Naive thymus-derived CD4-positive, alpha-beta T cell (primary cell): ENCODE measurements around the gene CA5A. TPM values are rescaled to one million over a fixed set of nuclear protein-coding genes. Genes with fewer than 3 reads are reported as not detected.
"Not testable (repeated sequence)": the region's sequence is repeated elsewhere in the genome, so short reads cannot be mapped to it uniquely, and the experiment has no call there.

Source experiments
- ATAC-seq: fragments of 150-1000 bp; cut with Tn5 transposase; 2 replicates; pipeline ENCODE4 v1.10.0; 2021; ENCODE audit warnings: mild to moderate bottlenecking, moderate library complexity
- CTCF ChIA-PET: fragments of 350-600 bp; sonication (Branson Sonifier 250); formaldehyde crosslinking; loops from one replicate; lab custom pipeline; 2021; ENCODE audit warnings: antibody characterized with exemption; lab: Charles Lee
- POLR2A ChIA-PET: fragments of 350-600 bp; sonication (Branson Sonifier 250); formaldehyde crosslinking; loops from one replicate; lab custom pipeline; 2021; ENCODE audit warnings: antibody characterized with exemption, inconsistent platforms; lab: Charles Lee
- DNase-seq, 9 donors: peaks; one replicate each; pipeline versions ENCODE4 v3.0.0 to v3.0.0-alpha.2; 2020 to 2022; ENCODE audit warnings: mixed read lengths in 1 of 9
- H3K27ac ChIP-seq: one replicate; pipeline ENCODE4 v1.7.0; 2013; ENCODE audit warnings: mild to moderate bottlenecking, low read depth, low read length, moderate library complexity
- H3K27me3 ChIP-seq, 2 donors: one replicate each; pipeline ENCODE4 v1.7.0; 2013; ENCODE audit warnings: low read length in 2 of 2, mild to moderate bottlenecking in 2 of 2, moderate library complexity in 2 of 2; ENCODE audit not compliant: control insufficient read depth in 2 of 2, insufficient read depth in 2 of 2
- H3K36me3 ChIP-seq, 3 experiments: 1 replicate in 2 of 3; 2 replicates in 1 of 3; pipeline ENCODE4 v1.7.0; 2013; ENCODE audit warnings: low read length in 3 of 3, mild to moderate bottlenecking in 3 of 3, moderate library complexity in 1 of 3; ENCODE audit not compliant: insufficient read depth in 3 of 3, control insufficient read depth in 2 of 3
- H3K4me1 ChIP-seq, 2 donors: one replicate each; pipeline ENCODE4 v1.7.0; 2013; ENCODE audit warnings: low read length in 2 of 2, mild to moderate bottlenecking in 2 of 2, moderate library complexity in 1 of 2; ENCODE audit not compliant: control insufficient read depth in 2 of 2, insufficient read depth in 2 of 2
- H3K4me3 ChIP-seq: 2 replicates; pipeline ENCODE4 v1.7.0; 2013; ENCODE audit warnings: mild to moderate bottlenecking, low read length
- H3K9me3 ChIP-seq, 3 experiments: 1 replicate in 2 of 3; 2 replicates in 1 of 3; pipeline ENCODE4 v1.7.0; 2013; ENCODE audit warnings: low read length in 3 of 3; ENCODE audit not compliant: control insufficient read depth in 2 of 3
- H3K27ac Mint-ChIP-seq, 9 donors: one replicate each; pipeline ENCODE4 v1.8.0; 2020 to 2022; ENCODE audit warnings: mixed read lengths in 9 of 9, mild to moderate bottlenecking in 8 of 9, moderate library complexity in 5 of 9, inconsistent platforms in 2 of 9
- H3K27me3 Mint-ChIP-seq, 5 donors: one replicate each; pipeline ENCODE4 v1.8.0; 2021 to 2022; ENCODE audit warnings: mixed read lengths in 5 of 5, mild to moderate bottlenecking in 1 of 5
- H3K36me3 Mint-ChIP-seq, 5 donors: one replicate each; pipeline ENCODE4 v1.8.0; 2020 to 2022; ENCODE audit warnings: mixed read lengths in 5 of 5, mild to moderate bottlenecking in 3 of 5, inconsistent platforms in 1 of 5
- H3K4me1 Mint-ChIP-seq, 7 donors: one replicate each; pipeline ENCODE4 v1.8.0; 2020 to 2022; ENCODE audit warnings: mixed read lengths in 7 of 7, mild to moderate bottlenecking in 3 of 7, inconsistent platforms in 1 of 7
- H3K4me3 Mint-ChIP-seq, 10 donors: one replicate each; pipeline ENCODE4 v1.8.0; 2020 to 2022; ENCODE audit warnings: mild to moderate bottlenecking in 10 of 10, mixed read lengths in 10 of 10, moderate library complexity in 6 of 10, inconsistent platforms in 2 of 10
- H3K9me3 Mint-ChIP-seq, 11 donors: one replicate each; pipeline ENCODE4 v1.8.0; 2020 to 2022; ENCODE audit warnings: mixed read lengths in 11 of 11, mild to moderate bottlenecking in 4 of 11, inconsistent platforms in 1 of 11, moderate library complexity in 1 of 11
- intact Hi-C, 2 donors: fragments of 100-400 bp; cut with micrococcal nuclease; formaldehyde crosslinking; loops; one replicate each; pipeline ENCODE4 v1.15.1; 2023
- polyA plus RNA-seq, 2 donors: library from polyadenylated mRNA; unstranded; fragments of 300-500 nt; fragmentation: Illumina TruSeq; gene quantifications; one replicate each; pipeline ENCODE4 v1.2.3, GENCODE V29; 2021
- total RNA-seq, 6 experiments: library from RNA in 5 of 6; stranded (reverse) in 5 of 6; gene quantifications; 1 replicate in 5 of 6; 2 replicates in 1 of 6; pipeline ENCODE4 v1.2.3 and lab custom pipeline; 2021 to 2026

The CA5A gene
- total and polyA plus RNA-seq, 7 experiments from 2014 or later: not detected

DNA sequence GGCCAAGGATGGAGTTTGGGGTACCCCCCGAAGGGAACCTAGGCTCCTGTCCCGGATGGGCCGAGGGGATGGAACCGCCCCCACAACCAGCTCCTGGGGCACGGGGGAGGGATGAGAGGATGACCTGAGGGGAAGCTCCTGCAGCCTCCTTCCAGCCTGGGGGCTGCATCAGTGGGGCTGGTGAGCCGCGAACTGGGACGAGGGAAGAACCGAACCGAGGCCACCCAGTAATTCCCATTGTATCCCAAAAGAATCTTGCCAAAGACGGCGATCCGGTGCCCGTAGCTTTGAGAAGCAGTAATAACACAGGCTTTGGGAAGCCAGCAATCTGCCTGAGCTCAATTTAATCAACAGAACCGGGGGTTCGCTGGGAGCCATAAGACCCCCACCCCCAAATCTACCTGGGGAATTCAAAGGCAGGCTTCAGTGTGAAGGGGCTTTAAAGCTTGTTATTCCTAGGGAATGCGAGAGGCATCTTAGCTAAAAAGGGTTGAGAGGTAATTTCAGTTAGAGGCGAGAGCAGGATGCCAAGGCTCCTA lies 66.4 kb downstream of the CA5A start:
- not testable (repeated sequence) for DNase-seq, H3K4me3 ChIP-seq, ATAC-seq, H3K9me3 ChIP-seq, H3K27me3 ChIP-seq, H3K9me3 Mint-ChIP-seq, H3K36me3 ChIP-seq, H3K27me3 Mint-ChIP-seq
- CTCF ChIA-PET: interaction anchor here (0.9 to 5.8 kb wide), 8 partner anchors 11 to 101 kb away, joined by 3 to 138 read pairs (median 4); no protein-coding TSS in a partner anchor
- H3K4me1 Mint-ChIP-seq: peaks cover 21 to 65% (median 36%) of the 10 kb centered on the region in 7 donors
- POLR2A ChIA-PET: interaction anchor here (1.0 to 4.8 kb wide), 4 partner anchors 81 to 105 kb away, joined by 4 to 52 read pairs (median 4); partner anchors contain the start of genes BANP and KLHDC4
- H3K36me3 Mint-ChIP-seq: peaks cover 0 to 23% (median 0%) of the 10 kb centered on the region in 5 donors
- peak overlapping the region in 6 of 9 donors; percentile 22 to 88 (median 67) for H3K27ac Mint-ChIP-seq
- intact Hi-C loops: loop anchor here (1.0 to 10.0 kb wide), 5 partner anchors 64 to 485 kb away; partner anchors contain the start of genes BANP (in 2 of the 2), FBXO31 (in 1 of the 2) and ZCCHC14 (in 1 of the 2)
- peaks cover 14 to 21% of the 10 kb centered on the region in 2 donors for H3K4me1 ChIP-seq
- peak overlapping the region; percentile 61 for H3K27ac ChIP-seq
- peak overlapping the region; percentile 31 to 91 (median 60) for H3K4me3 Mint-ChIP-seq

GRCh38 chr16:87869061-87869878 lies 67.1 kb downstream of the CA5A start, which contains the start of gene SLC7A5:
TSS of gene SLC7A5 (minus strand) at chr16:87869507. CDS start at chr16:87869422, 85 bp downstream.
- ATAC-seq (peak; percentile 89), DNase-seq (peak; percentile 77 to 97 (median 84))
- Mint-ChIP-seq H3K27ac (peak within 1 kb of the TSS; percentile 87 to 96 (median 95)), H3K4me1 (peaks cover 24 to 64% (median 37%) of the 10 kb centered on the region in 7 donors), H3K36me3 (peaks cover 0 to 25% (median 0%) of the 10 kb centered on the region in 5 donors), H3K4me3 (peak within 1 kb of the TSS; percentile 90 to 99 (median 94))
- ChIA-PET CTCF (interaction anchor here (0.9 to 5.8 kb wide), 6 partner anchors 17 to 100 kb away, joined by 3 to 138 read pairs (median 11); no protein-coding TSS in a partner anchor), POLR2A (interaction anchor here (1.0 to 4.8 kb wide), 6 partner anchors 10 to 104 kb away, joined by 4 to 52 read pairs (median 6); partner anchors contain the start of genes BANP and KLHDC4)
- H3K27me3 Mint-ChIP-seq, H3K27me3 ChIP-seq, H3K9me3 Mint-ChIP-seq, H3K36me3 ChIP-seq, H3K9me3 ChIP-seq: not testable (repeated sequence)
- peaks cover 16 to 21% of the 10 kb centered on the region in 2 donors for H3K4me1 ChIP-seq
- intact Hi-C loops: loop anchor here (1.0 to 10.0 kb wide), 5 partner anchors 63 to 484 kb away; partner anchors contain the start of genes BANP (in 2 of the 2), FBXO31 (in 1 of the 2) and ZCCHC14 (in 1 of the 2)
- H3K27ac ChIP-seq: peak within 1 kb of the TSS; percentile 79
- H3K4me3 ChIP-seq: peak within 1 kb of the TSS; percentile 80

- CTCF ChIA-PET: interaction anchor here (5.6 to 5.8 kb wide), 2 partner anchors 21 to 88 kb away, joined by 79 to 138 read pairs; no protein-coding TSS in a partner anchor
- H3K27me3 ChIP-seq, H3K9me3 Mint-ChIP-seq, H3K36me3 ChIP-seq, H3K9me3 ChIP-seq, H3K27me3 Mint-ChIP-seq: not testable (repeated sequence)
- H3K27ac ChIP-seq: peak overlapping the region; percentile 79
- peaks cover 0 to 25% (median 0%) of the 10 kb centered on the region in 5 donors for H3K36me3 Mint-ChIP-seq
- peak overlapping the region; percentile 80 for H3K4me3 ChIP-seq
- DNase-seq (peak; percentile 16 to 75 (median 58)), ATAC-seq (peak; percentile 59)
- H3K27ac Mint-ChIP-seq: peak overlapping the region; percentile 87 to 96 (median 95)
- intact Hi-C loops: loop anchor here (1.0 to 10.0 kb wide), 5 partner anchors 62 to 484 kb away; partner anchors contain the start of genes BANP (in 2 of the 2), FBXO31 (in 1 of the 2) and ZCCHC14 (in 1 of the 2)
- peaks cover 24 to 67% (median 37%) of the 10 kb centered on the region in 7 donors for H3K4me1 Mint-ChIP-seq
- POLR2A ChIA-PET: interaction anchor here (0.6 to 4.8 kb wide), 8 partner anchors 9 to 103 kb away, joined by 3 to 52 read pairs (median 4); partner anchors contain the start of gene KLHDC4
- H3K4me3 Mint-ChIP-seq: peak overlapping the region; percentile 90 to 99 (median 94)
- peaks cover 16 to 21% of the 10 kb centered on the region in 2 donors for H3K4me1 ChIP-seq
These were observed 67.9 kb downstream of the CA5A start for GRCh38 chr16:87868254-87869029.

GRCh38 chr16:87865902-87866555 lies 70.3 kb downstream of the CA5A start:
- H3K27ac ChIP-seq, H3K9me3 ChIP-seq, H3K27me3 ChIP-seq, H3K27me3 Mint-ChIP-seq, H3K36me3 ChIP-seq, H3K4me3 ChIP-seq, ATAC-seq, H3K9me3 Mint-ChIP-seq: not testable (repeated sequence)
- peaks cover 15 to 58% (median 30%) of the 10 kb centered on the region in 7 donors for H3K4me1 Mint-ChIP-seq
- ChIA-PET CTCF (interaction anchor here (0.9 to 2.3 kb wide), 6 partner anchors 14 to 87 kb away, joined by 3 to 18 read pairs (median 6); no protein-coding TSS in a partner anchor), POLR2A (interaction anchor here (0.5 to 1.9 kb wide), 5 partner anchors 16 to 101 kb away, joined by 3 to 6 read pairs (median 4); partner anchors contain the start of gene KLHDC4)
- H3K4me3 Mint-ChIP-seq: peak overlapping the region; percentile 25 to 97 (median 68)
- H3K36me3 Mint-ChIP-seq: peaks cover 0 to 25% (median 0%) of the 10 kb centered on the region in 5 donors
- peak in 3 of 9 donors; percentile 25 to 67 (median 45) for DNase-seq
- intact Hi-C loops: loop anchor here (10.0 kb wide), 2 partner anchors 371 to 481 kb away; partner anchors contain the start of genes FBXO31 (in 1 of the 2) and ZCCHC14 (in 1 of the 2)
- H3K4me1 ChIP-seq: peaks cover 17 to 20% of the 10 kb centered on the region in 2 donors
- peak overlapping the region in 5 of 9 donors; percentile 3 to 96 (median 70) for H3K27ac Mint-ChIP-seq

DNA sequence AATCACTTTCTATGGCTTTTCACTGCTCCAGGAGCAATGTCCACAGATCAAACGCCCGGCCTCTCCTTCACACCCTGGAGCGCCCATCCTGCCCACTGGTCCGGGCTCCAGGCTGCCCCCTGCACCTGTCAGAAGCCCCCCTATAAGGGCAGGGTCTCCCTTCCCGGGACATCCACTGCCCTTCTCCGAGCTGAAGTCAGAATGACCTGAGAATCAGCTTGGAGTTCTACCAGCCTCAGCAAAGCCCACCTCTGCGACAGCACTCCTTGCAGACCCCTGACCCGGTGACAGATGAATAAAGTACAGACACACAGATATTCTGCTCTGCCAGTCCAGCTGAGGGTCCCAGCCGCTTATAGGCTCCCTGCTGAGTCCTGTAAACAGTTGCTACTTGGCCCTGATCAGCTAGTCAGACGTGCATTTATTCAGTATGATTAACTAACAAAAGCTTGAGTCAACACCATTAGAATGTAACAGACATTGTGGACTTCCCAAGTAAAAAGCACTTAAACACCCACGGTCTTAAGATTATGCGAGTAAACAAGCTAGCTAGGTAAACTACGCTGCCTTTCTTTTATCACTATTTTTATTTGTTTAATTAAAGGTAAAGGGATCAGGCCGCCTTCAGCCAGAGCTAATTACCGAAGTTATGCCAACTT lies 71.9 kb downstream of the CA5A start:
- H3K36me3 ChIP-seq: no peaks in the 10 kb centered on the region
- H3K27ac Mint-ChIP-seq: peak overlapping the region in 2 of 9 donors; percentile 48 to 96
- H3K9me3 ChIP-seq: no peaks in the 10 kb centered on the region
- intact Hi-C loops: loop anchor here (10.0 kb wide), 2 partner anchors 370 to 480 kb away; partner anchors contain the start of genes FBXO31 (in 1 of the 2) and ZCCHC14 (in 1 of the 2)
- H3K27me3 ChIP-seq: no peaks in the 10 kb centered on the region
- no peak overlapping the region for H3K27ac ChIP-seq
- peak overlapping the region in 2 of 10 donors; percentile 32 to 82 for H3K4me3 Mint-ChIP-seq
- peaks cover 17 to 21% of the 10 kb centered on the region in 2 donors for H3K4me1 ChIP-seq
- peaks cover 0 to 28% (median 0%) of the 10 kb centered on the region in 5 donors for H3K36me3 Mint-ChIP-seq
- peaks cover 14 to 62% (median 25%) of the 10 kb centered on the region in 7 donors for H3K4me1 Mint-ChIP-seq
- no peak overlapping the region for H3K4me3 ChIP-seq
- ATAC-seq: no peak
- H3K27me3 Mint-ChIP-seq: peaks cover 0 to 1% (median 0%) of the 10 kb centered on the region in 5 donors
- H3K9me3 Mint-ChIP-seq: peaks cover 0 to 3% (median 0%) of the 10 kb centered on the region in 11 donors
- no peak for DNase-seq
- POLR2A ChIA-PET: no interaction called here
- CTCF ChIA-PET: interaction anchor here (1.9 to 2.3 kb wide), 2 partner anchors 15 to 86 kb away, joined by 7 to 18 read pairs; no protein-coding TSS in a partner anchor
